K562 (cell line): ENCODE data around the gene NDUFB5. TPM values are rescaled to one million over a fixed set of nuclear protein-coding genes. Genes with fewer than 3 reads are reported as not detected.
A peak's percentile ranks its signal among the peaks of the same experiment; 100 is the strongest.

Source experiments
- ATAC-seq: fragments of 200-7000 bp; cut with Tn5 transposase; 3 replicates; pipeline ENCODE4 v1.9.1; 2020; ENCODE audit warnings: moderate library complexity
- BruUV-seq: library from RNA; stranded (reverse); fragments of 400-500 nt; replicated peaks from 2 replicates; lab custom pipeline; 2021; lab: Mats Ljungman, UMichigan
- CTCF ChIA-PET: fragments of 300-600 bp; formaldehyde crosslinking; extraction: SDS; loops from one replicate; lab custom pipeline; 2021; ENCODE audit warnings: low intra/inter-chr PET ratio; lab: Yijun Ruan, JAX
- POLR2A ChIA-PET: fragments of 300-600, 350-650 bp; sonication (Branson Sonifier 250); formaldehyde crosslinking; extraction: SDS; loops from one replicate; lab custom pipeline; 2021; ENCODE audit warnings: antibody characterized with exemption, inconsistent platforms; lab: Yijun Ruan, JAX
- DNase-seq, 4 experiments: peaks; one replicate each; pipeline versions ENCODE4 v3.0.0 to v3.0.0-alpha.2; 2011 to 2018; ENCODE audit warnings: low spot score in 3 of 4, mixed read lengths in 3 of 4; ENCODE audit errors: extremely low read depth in 1 of 4
- FAIRE-seq: peaks from 2 replicates; lab custom pipeline; 2011; peaks lifted over from hg19 to GRCh38; lab: Jason Lieb, UNC
- H2AFZ ChIP-seq: 2 replicates; pipeline ENCODE4 v1.6.0; 2011; ENCODE audit warnings: low read depth, low read length, control low read depth, inconsistent platforms
- H3K27ac ChIP-seq: fragments of 200-600 bp; 3 replicates; pipeline ENCODE4 v1.8.0; 2011; ENCODE audit warnings: low read depth, mild to moderate bottlenecking, control low read depth, inconsistent platforms, low read length, moderate library complexity, mixed read lengths; ENCODE audit errors: extremely low read depth
- H3K27me3 ChIP-seq, 2 experiments: fragments of 300-600 bp in 1 of 2; 2 replicates in 1 of 2; 3 replicates in 1 of 2; pipeline versions ENCODE4 v1.6.0 to v1.8.0; 2011; ENCODE audit warnings: inconsistent platforms in 2 of 2, low read length in 2 of 2, mild to moderate bottlenecking in 1 of 2, mixed read lengths in 1 of 2, moderate library complexity in 1 of 2; ENCODE audit not compliant: control insufficient read depth in 2 of 2, insufficient read depth in 2 of 2
- H3K36me3 ChIP-seq: fragments of 300-600 bp; 3 replicates; pipeline ENCODE4 v1.8.0; 2011; ENCODE audit warnings: mild to moderate bottlenecking, low read length, inconsistent platforms; ENCODE audit not compliant: control insufficient read depth, insufficient read depth
- H3K4me1 ChIP-seq, 2 experiments: fragments of 200-600 bp in 1 of 2; replicated peaks in 1 of 2; 2 replicates in 1 of 2; 3 replicates in 1 of 2; pipeline versions ENCODE4 v1.5.1 to v1.8.0; 2011; ENCODE audit warnings: inconsistent platforms in 2 of 2, low read length in 2 of 2, mild to moderate bottlenecking in 1 of 2, mixed read lengths in 1 of 2, moderate library complexity in 1 of 2; ENCODE audit not compliant: control insufficient read depth in 2 of 2, insufficient read depth in 2 of 2
- H3K4me2 ChIP-seq: 2 replicates; pipeline ENCODE4 v1.6.1; 2011; ENCODE audit warnings: low read length, control low read depth, inconsistent platforms, mixed read lengths; ENCODE audit not compliant: insufficient read depth
- H3K4me3 ChIP-seq: fragments of 200-600 bp; sonication (generic), shearing (Covaris generic); 2 replicates; pipeline ENCODE4 v1.5.1; 2016; ENCODE audit warnings: control low read depth, inconsistent platforms
- H3K79me2 ChIP-seq: fragments of 200-600 bp; 3 replicates; pipeline ENCODE4 v1.8.0; 2011; ENCODE audit warnings: low read length, inconsistent platforms; ENCODE audit not compliant: control insufficient read depth, insufficient read depth
- H3K9ac ChIP-seq, 2 experiments: 2 replicates each; pipeline versions ENCODE4 v1.6.0 to v1.6.1; 2011; ENCODE audit warnings: low read depth in 2 of 2, low read length in 2 of 2, control low read depth in 1 of 2, inconsistent platforms in 1 of 2, mild to moderate bottlenecking in 1 of 2, mixed read lengths in 1 of 2; ENCODE audit not compliant: insufficient read depth in 1 of 2
- H3K9me1 ChIP-seq: one replicate; pipeline ENCODE4 v1.6.0; 2011; ENCODE audit warnings: inconsistent platforms, mild to moderate bottlenecking, low read length, moderate library complexity; ENCODE audit not compliant: control insufficient read depth, insufficient read depth
- H3K9me3 ChIP-seq: replicated peaks from 2 replicates; pipeline ENCODE4 v1.5.1; 2011; ENCODE audit warnings: low read depth, low read length, inconsistent platforms; ENCODE audit not compliant: control insufficient read depth, insufficient read depth
- H4K20me1 ChIP-seq: replicated peaks from 2 replicates; pipeline ENCODE4 v1.6.1; 2011; ENCODE audit warnings: low read length, inconsistent platforms, mixed read lengths; ENCODE audit not compliant: control insufficient read depth, insufficient read depth
- ARID3B ChIP-seq: fragments of 250-450 bp; sonication (Bioruptor Pico); IDR thresholded peaks from 2 replicates; pipeline ENCODE4 v1.4.0; 2020; ENCODE audit warnings: borderline replicate concordance
- BCL6 ChIP-seq: fragments of 250-450 bp; sonication (Bioruptor Pico); IDR thresholded peaks from 2 replicates; pipeline ENCODE4 v1.4.0; 2020
- CAMTA2 ChIP-seq: fragments of 250-450 bp; sonication (Bioruptor Pico); conservative IDR thresholded peaks from 2 replicates; pipeline ENCODE4 v1.5.1; 2022
- HNRNPK ChIP-seq: fragments of 200-400 bp; formaldehyde crosslinking; IDR thresholded peaks from one replicate; pipeline ENCODE4 v1.6.1; 2018; ENCODE audit warnings: mild to moderate bottlenecking, low read depth, low read length; ENCODE audit not compliant: poor library complexity, severe bottlenecking
- RUNX1 ChIP-seq: sonication (generic); IDR thresholded peaks from 2 replicates; pipeline ENCODE4 v1.6.1; 2016; ENCODE audit warnings: antibody characterized with exemption, low read depth
- STAT5A ChIP-seq: IDR thresholded peaks from 2 replicates; pipeline ENCODE4 v1.6.1; 2012; ENCODE audit warnings: low read length, inconsistent platforms, borderline replicate concordance
- TRIM24 ChIP-seq, 2 experiments: fragments of 450-650 bp; IDR thresholded peaks; 2 replicates each; pipeline ENCODE4 v1.6.1; 2016
- U2AF2 ChIP-seq: fragments of 200-400 bp; formaldehyde crosslinking; optimal IDR thresholded peaks from 2 replicates; pipeline ENCODE3; 2017; ENCODE audit warnings: low read depth, mild to moderate bottlenecking, low read length
- WGBS: fragments of 100-300 bp; shearing (Covaris generic); methylation state at CpG from one replicate; pipeline ENCODE4 v1.1.6; 2016; ENCODE audit warnings: low coverage, mixed read lengths; ENCODE audit not compliant: insufficient coverage; ENCODE audit errors: missing lambda C conversion rate; 5-methylcytosine and 5-hydroxymethylcytosine counted together
- in situ Hi-C: fragments of 300-500 bp; cut with MboI; formaldehyde crosslinking; loops from 4 replicates; pipeline ENCODE4 v1.15.0; 2018; ENCODE audit warnings: inconsistent platforms, mixed read lengths
- intact Hi-C: fragments of 100-400 bp; cut with micrococcal nuclease; formaldehyde crosslinking; loops from 2 replicates; pipeline ENCODE4 v1.14.2; 2022
- polyA plus RNA-seq, 8 experiments: library from polyadenylated mRNA; depleted of rRNA in 4 of 8; stranded (reverse) in 5 of 8; unstranded in 3 of 8; fragments of >200 nt; fragmentation: Nextera tagmentation in 2 of 8; fragmentation: Illumina TruSeq in 1 of 8; extraction: Ambion mirVana in 2 of 8; extraction: Trizol in 1 of 8; gene quantifications; 2 replicates each; pipeline versions ENCODE4 v1.2.1 to v1.2.3, GENCODE V29; 2011 to 2014; ENCODE audit warnings: inconsistent platforms in 1 of 8, missing spikeins in 1 of 8
- total RNA-seq, 7 experiments: library from RNA; depleted of rRNA in 6 of 7; stranded (reverse); fragments of >200 nt in 6 of 7; fragmentation: Illumina TruSeq in 2 of 7; extraction: Trizol in 2 of 7; gene quantifications; 2 replicates each; pipeline versions ENCODE4 v1.2.1 to v1.2.3, GENCODE V29; 2011 to 2021; ENCODE audit warnings: low replicate concordance in 1 of 7

The NDUFB5 gene
- total and polyA plus RNA-seq, 9 of the 15 experiments (the other 6 are each of a cell fraction or from before 2014, with no cell fraction given) = 128 to 466 (median 176) TPM

DNA sequence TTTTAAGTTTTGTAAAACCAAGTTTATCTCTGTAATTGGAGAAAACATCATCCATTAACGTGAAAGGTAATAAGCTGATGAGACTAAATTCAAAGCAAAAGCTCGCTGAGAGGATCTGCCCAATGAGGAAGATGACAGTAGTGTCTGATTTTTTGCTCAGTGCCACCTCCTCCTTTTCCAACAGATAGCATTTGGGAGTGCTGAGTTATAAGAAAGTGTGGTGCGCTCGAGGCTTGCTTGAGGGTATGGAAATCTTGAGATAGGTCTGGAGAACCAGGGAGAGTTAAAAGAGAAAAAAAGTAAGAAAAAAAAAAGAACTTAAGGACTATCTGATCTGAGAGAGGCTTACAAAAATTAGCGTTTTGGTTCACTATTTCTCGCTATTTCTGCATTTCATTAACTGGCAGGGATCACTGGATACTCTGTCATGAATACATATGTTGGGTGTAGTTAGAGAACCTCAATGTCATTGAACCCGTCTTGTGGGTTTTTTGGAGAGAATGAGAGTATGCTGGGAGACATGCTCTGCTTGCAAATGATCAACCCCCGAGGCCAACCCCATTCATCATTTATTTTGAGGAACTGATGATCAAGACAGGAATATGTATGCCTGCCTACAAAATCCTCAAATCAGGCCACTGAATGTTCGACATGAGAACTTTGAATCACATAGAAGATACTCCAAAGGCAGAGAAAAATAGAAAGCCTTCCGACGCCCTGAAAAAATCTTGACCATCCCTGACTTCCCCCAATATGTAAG lies 47.3 kb downstream of the NDUFB5 start:
- Histone ChIP-seq H3K79me2 (no peaks in the 10 kb centered on the region), H2AFZ (no peak overlapping the region), H3K36me3 (no peaks in the 10 kb centered on the region), H3K27me3 (peaks cover 4 to 10% of the 10 kb centered on the region in 2 experiments; a peak in 3 of 5 replicates), H3K27ac (no peak overlapping the region), H3K9me3 (no peaks in the 10 kb centered on the region), H3K4me3 (peak overlapping the region; percentile 55; the same call in 1 of the 2 replicates), H3K9me1 (no peaks in the 10 kb centered on the region), H4K20me1 (0 out of 2 replicates have a peak, but pooled peaks cover 2% of the 10 kb centered on the region), H3K4me1 (peaks cover 0 to 18% of the 10 kb centered on the region in 2 experiments; a peak in 3 of 5 replicates), H3K9ac (no peak overlapping the region), H3K4me2 (no peak overlapping the region)
- ATAC-seq = no peak
- in situ Hi-C loops = no loop called here
- intact Hi-C loops = loop anchor here (5.0 to 10.0 kb wide), 2 partner anchors 153 to 950 kb away; partner anchors contain the start of gene TTC14
- no peak for TF ChIP-seq HNRNPK
- TF ChIP-seq RUNX1 = no peak
- TF ChIP-seq BCL6 (CRISPR knock-in tag) = no peak
- no peak for TF ChIP-seq STAT5A
- TF ChIP-seq CAMTA2 (CRISPR knock-in tag) = no peak
- TF ChIP-seq ARID3B = no peak
- no peak for TF ChIP-seq U2AF2
- no peak for TF ChIP-seq TRIM24 (IDR thresholded peaks at IDR 0.05)
- peak; percentile 19 for FAIRE-seq
- POLR2A ChIA-PET = interaction anchor here (0.7 kb wide), 1 partner anchor 66 kb away, joined by 3 read pairs; no protein-coding TSS in a partner anchor
- CTCF ChIA-PET = no interaction called here
- WGBS = 20% methylated on average over 11 of the region's 11 CpGs
- no peak for DNase-seq
- no TSS peak for BruUV-seq
